K562 (cell line): Measurements from ENCODE around the gene XRCC5. TPM values are rescaled to one million over a fixed set of nuclear protein-coding genes. Genes with fewer than 3 reads are reported as not detected.
A peak's percentile ranks its signal among the peaks of the same experiment; 100 is the strongest.

Source experiments
- ATAC-seq: fragments of 200-7000 bp; cut with Tn5 transposase; 3 replicates; pipeline ENCODE4 v1.9.1; 2020; ENCODE audit warnings: moderate library complexity
- BruUV-seq: library from RNA; stranded (reverse); fragments of 400-500 nt; replicated peaks from 2 replicates; lab custom pipeline; 2021; lab: Mats Ljungman, UMichigan
- CTCF ChIA-PET: fragments of 300-600 bp; formaldehyde crosslinking; extraction: SDS; loops from one replicate; lab custom pipeline; 2021; ENCODE audit warnings: low intra/inter-chr PET ratio; lab: Yijun Ruan, JAX
- POLR2A ChIA-PET: fragments of 300-600, 350-650 bp; sonication (Branson Sonifier 250); formaldehyde crosslinking; extraction: SDS; loops from one replicate; lab custom pipeline; 2021; ENCODE audit warnings: antibody characterized with exemption, inconsistent platforms; lab: Yijun Ruan, JAX
- DNase-seq, 4 experiments: peaks; one replicate each; pipeline versions ENCODE4 v3.0.0 to v3.0.0-alpha.2; 2011 to 2018; ENCODE audit warnings: low spot score in 3 of 4, mixed read lengths in 3 of 4; ENCODE audit errors: extremely low read depth in 1 of 4
- FAIRE-seq: peaks from 2 replicates; lab custom pipeline; 2011; peaks lifted over from hg19 to GRCh38; lab: Jason Lieb, UNC
- H2AFZ ChIP-seq: 2 replicates; pipeline ENCODE4 v1.6.0; 2011; ENCODE audit warnings: low read depth, low read length, control low read depth, inconsistent platforms
- H3K27ac ChIP-seq: fragments of 200-600 bp; 3 replicates; pipeline ENCODE4 v1.8.0; 2011; ENCODE audit warnings: low read depth, mild to moderate bottlenecking, control low read depth, inconsistent platforms, low read length, moderate library complexity, mixed read lengths; ENCODE audit errors: extremely low read depth
- H3K27me3 ChIP-seq, 2 experiments: fragments of 300-600 bp in 1 of 2; 2 replicates in 1 of 2; 3 replicates in 1 of 2; pipeline versions ENCODE4 v1.6.0 to v1.8.0; 2011; ENCODE audit warnings: inconsistent platforms in 2 of 2, low read length in 2 of 2, mild to moderate bottlenecking in 1 of 2, mixed read lengths in 1 of 2, moderate library complexity in 1 of 2; ENCODE audit not compliant: control insufficient read depth in 2 of 2, insufficient read depth in 2 of 2
- H3K36me3 ChIP-seq: fragments of 300-600 bp; 3 replicates; pipeline ENCODE4 v1.8.0; 2011; ENCODE audit warnings: mild to moderate bottlenecking, low read length, inconsistent platforms; ENCODE audit not compliant: control insufficient read depth, insufficient read depth
- H3K4me1 ChIP-seq, 2 experiments: fragments of 200-600 bp in 1 of 2; replicated peaks in 1 of 2; 2 replicates in 1 of 2; 3 replicates in 1 of 2; pipeline versions ENCODE4 v1.5.1 to v1.8.0; 2011; ENCODE audit warnings: inconsistent platforms in 2 of 2, low read length in 2 of 2, mild to moderate bottlenecking in 1 of 2, mixed read lengths in 1 of 2, moderate library complexity in 1 of 2; ENCODE audit not compliant: control insufficient read depth in 2 of 2, insufficient read depth in 2 of 2
- H3K4me2 ChIP-seq: 2 replicates; pipeline ENCODE4 v1.6.1; 2011; ENCODE audit warnings: low read length, control low read depth, inconsistent platforms, mixed read lengths; ENCODE audit not compliant: insufficient read depth
- H3K4me3 ChIP-seq: fragments of 200-600 bp; sonication (generic), shearing (Covaris generic); 2 replicates; pipeline ENCODE4 v1.5.1; 2016; ENCODE audit warnings: control low read depth, inconsistent platforms
- H3K79me2 ChIP-seq: fragments of 200-600 bp; 3 replicates; pipeline ENCODE4 v1.8.0; 2011; ENCODE audit warnings: low read length, inconsistent platforms; ENCODE audit not compliant: control insufficient read depth, insufficient read depth
- H3K9ac ChIP-seq, 2 experiments: 2 replicates each; pipeline versions ENCODE4 v1.6.0 to v1.6.1; 2011; ENCODE audit warnings: low read depth in 2 of 2, low read length in 2 of 2, control low read depth in 1 of 2, inconsistent platforms in 1 of 2, mild to moderate bottlenecking in 1 of 2, mixed read lengths in 1 of 2; ENCODE audit not compliant: insufficient read depth in 1 of 2
- H3K9me1 ChIP-seq: one replicate; pipeline ENCODE4 v1.6.0; 2011; ENCODE audit warnings: inconsistent platforms, mild to moderate bottlenecking, low read length, moderate library complexity; ENCODE audit not compliant: control insufficient read depth, insufficient read depth
- H3K9me3 ChIP-seq: replicated peaks from 2 replicates; pipeline ENCODE4 v1.5.1; 2011; ENCODE audit warnings: low read depth, low read length, inconsistent platforms; ENCODE audit not compliant: control insufficient read depth, insufficient read depth
- H4K20me1 ChIP-seq: replicated peaks from 2 replicates; pipeline ENCODE4 v1.6.1; 2011; ENCODE audit warnings: low read length, inconsistent platforms, mixed read lengths; ENCODE audit not compliant: control insufficient read depth, insufficient read depth
- ARID1B ChIP-seq: fragments of 450-650 bp; IDR thresholded peaks from 2 replicates; pipeline ENCODE4 v1.6.1; 2016; ENCODE audit warnings: antibody characterized with exemption, mild to moderate bottlenecking, inconsistent platforms
- EP300 ChIP-seq: IDR thresholded peaks from 2 replicates; pipeline ENCODE4 v1.6.1; 2012; ENCODE audit warnings: low read length, improper control_type of control experiment
- FOSL1 ChIP-seq: fragments of 200-800 bp; sonication (Bioruptor generic); conservative IDR thresholded peaks from 2 replicates; pipeline ENCODE4 v1.6.1; 2016; ENCODE audit warnings: missing genetic modification characterization, missing compliant biosample characterization
- LARP7 ChIP-seq: fragments of 450-650 bp; IDR thresholded peaks from 2 replicates; pipeline ENCODE4 v1.6.1; 2016
- MEIS2 ChIP-seq: fragments of 450-650 bp; IDR thresholded peaks from 2 replicates; pipeline ENCODE4 v1.6.1; 2014; ENCODE audit warnings: mild to moderate bottlenecking; ENCODE audit not compliant: partially characterized antibody
- NFE2L1 ChIP-seq: fragments of 450-650 bp; IDR thresholded peaks from 2 replicates; pipeline ENCODE4 v1.6.1; 2016; ENCODE audit warnings: missing genetic modification characterization, low read depth, mild to moderate bottlenecking, missing compliant biosample characterization, moderate library complexity, borderline replicate concordance
- NR2C1 ChIP-seq, 2 experiments: fragments of 450-650 bp; IDR thresholded peaks; 2 replicates each; pipeline ENCODE4 v1.6.1; 2017; ENCODE audit warnings: mild to moderate bottlenecking in 2 of 2, antibody characterized with exemption in 1 of 2, inconsistent platforms in 1 of 2, missing compliant biosample characterization in 1 of 2, missing genetic modification characterization in 1 of 2
- RCOR1 ChIP-seq, 2 experiments: IDR thresholded peaks; 2 replicates each; pipeline ENCODE4 v1.6.1; 2012; ENCODE audit warnings: low read depth in 2 of 2, low read length in 2 of 2, borderline replicate concordance in 1 of 2, improper control_type of control experiment in 1 of 2
- TAL1 ChIP-seq: fragments of 450-650 bp; IDR thresholded peaks from 2 replicates; pipeline ENCODE4 v1.6.1; 2016; ENCODE audit warnings: mild to moderate bottlenecking
- ZKSCAN8 ChIP-seq: fragments of 200-800 bp; sonication (Bioruptor generic); IDR thresholded peaks from 2 replicates; pipeline ENCODE4 v1.6.1; 2016; ENCODE audit warnings: missing genetic modification characterization, missing compliant biosample characterization
- WGBS: fragments of 100-300 bp; shearing (Covaris generic); methylation state at CpG from one replicate; pipeline ENCODE4 v1.1.6; 2016; ENCODE audit warnings: low coverage, mixed read lengths; ENCODE audit not compliant: insufficient coverage; ENCODE audit errors: missing lambda C conversion rate; 5-methylcytosine and 5-hydroxymethylcytosine counted together
- in situ Hi-C: fragments of 300-500 bp; cut with MboI; formaldehyde crosslinking; loops from 4 replicates; pipeline ENCODE4 v1.15.0; 2018; ENCODE audit warnings: inconsistent platforms, mixed read lengths
- intact Hi-C: fragments of 100-400 bp; cut with micrococcal nuclease; formaldehyde crosslinking; loops from 2 replicates; pipeline ENCODE4 v1.14.2; 2022
- polyA plus RNA-seq, 8 experiments: library from polyadenylated mRNA; depleted of rRNA in 4 of 8; stranded (reverse) in 5 of 8; unstranded in 3 of 8; fragments of >200 nt; fragmentation: Nextera tagmentation in 2 of 8; fragmentation: Illumina TruSeq in 1 of 8; extraction: Ambion mirVana in 2 of 8; extraction: Trizol in 1 of 8; gene quantifications; 2 replicates each; pipeline versions ENCODE4 v1.2.1 to v1.2.3, GENCODE V29; 2011 to 2014; ENCODE audit warnings: inconsistent platforms in 1 of 8, missing spikeins in 1 of 8
- total RNA-seq, 7 experiments: library from RNA; depleted of rRNA in 6 of 7; stranded (reverse); fragments of >200 nt in 6 of 7; fragmentation: Illumina TruSeq in 2 of 7; extraction: Trizol in 2 of 7; gene quantifications; 2 replicates each; pipeline versions ENCODE4 v1.2.1 to v1.2.3, GENCODE V29; 2011 to 2021; ENCODE audit warnings: low replicate concordance in 1 of 7
- TF ChIP-seq, protein P1 (sequence below): fragments of 250-450 bp; sonication (Bioruptor Pico); IDR thresholded peaks from 2 replicates; pipeline ENCODE4 v1.8.0; 2022; ENCODE audit warnings: inconsistent platforms, mild to moderate bottlenecking, moderate library complexity, borderline replicate concordance
- TF ChIP-seq, protein P2 (sequence below), 2 experiments: IDR thresholded peaks in 1 of 2; conservative IDR thresholded peaks in 1 of 2; 2 replicates each; pipeline ENCODE4 v1.6.1; 2016; ENCODE audit warnings: low read depth in 2 of 2, mild to moderate bottlenecking in 1 of 2, missing compliant biosample characterization in 1 of 2, missing genetic modification characterization in 1 of 2, moderate library complexity in 1 of 2
- TF ChIP-seq, protein P3 (sequence below): fragments of 450-650 bp; IDR thresholded peaks from 2 replicates; pipeline ENCODE4 v1.6.1; 2016

XRCC5 gene
- total and polyA plus RNA-seq, 9 of the 15 experiments (the other 6 are each of a cell fraction or from before 2014, with no cell fraction given), result 168 to 551 (median 297) TPM

DNA sequence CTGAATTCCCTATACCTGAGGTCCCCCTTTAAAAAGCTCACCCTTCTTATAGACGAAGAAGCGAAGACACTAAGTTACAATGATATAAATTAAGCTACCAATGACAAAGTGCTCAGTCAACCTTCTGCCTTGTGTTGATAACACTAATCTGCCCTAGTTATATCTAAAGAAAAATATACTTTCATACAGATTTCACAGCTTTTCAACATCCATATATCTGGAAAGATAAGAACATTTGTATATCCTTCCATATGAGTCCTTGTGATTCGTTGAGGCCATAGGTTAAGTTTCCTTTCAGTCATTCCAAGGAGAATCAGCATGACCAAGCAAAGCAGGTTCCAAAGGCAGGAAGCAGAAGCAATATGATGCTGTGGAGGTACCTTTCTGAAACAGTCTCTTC lies 46.8 kb downstream of the XRCC5 start:
- intact Hi-C loops, result no loop called here
- ChIA-PET CTCF (no interaction called here), POLR2A (no interaction called here)
- Histone ChIP-seq H3K4me2 (no peak overlapping the region), H3K27ac (no peak overlapping the region; the same call in 2 of the 3 replicates), H3K79me2 (peaks cover 16% of the 10 kb centered on the region; the same call in 2 of the 3 replicates), H3K9me1 (no peaks in the 10 kb centered on the region), H3K4me1 (no peaks in the 10 kb centered on the region), H3K36me3 (peaks cover 90% of the 10 kb centered on the region), H3K9me3 (no peaks in the 10 kb centered on the region), H2AFZ (no peak overlapping the region), H3K27me3 (no peaks in the 10 kb centered on the region), H4K20me1 (no peaks in the 10 kb centered on the region), H3K9ac (no peak overlapping the region), H3K4me3 (no peak overlapping the region)
- 0 out of 4 replicates have a peak, but pooled peaks of 1 of the 2 experiments have one; percentile 12 for TF ChIP-seq RCOR1 (IDR thresholded peaks at IDR 0.05; ENCODE audit: borderline replicate concordance in 1 of 2, low read depth in 2 of 2, low read length in 2 of 2)
- TF ChIP-seq ZKSCAN8 (CRISPR knock-in tag), result no peak
- peak; percentile 43; the same call in 1 of the 2 replicates for TF ChIP-seq EP300
- TF ChIP-seq, protein P1, sequence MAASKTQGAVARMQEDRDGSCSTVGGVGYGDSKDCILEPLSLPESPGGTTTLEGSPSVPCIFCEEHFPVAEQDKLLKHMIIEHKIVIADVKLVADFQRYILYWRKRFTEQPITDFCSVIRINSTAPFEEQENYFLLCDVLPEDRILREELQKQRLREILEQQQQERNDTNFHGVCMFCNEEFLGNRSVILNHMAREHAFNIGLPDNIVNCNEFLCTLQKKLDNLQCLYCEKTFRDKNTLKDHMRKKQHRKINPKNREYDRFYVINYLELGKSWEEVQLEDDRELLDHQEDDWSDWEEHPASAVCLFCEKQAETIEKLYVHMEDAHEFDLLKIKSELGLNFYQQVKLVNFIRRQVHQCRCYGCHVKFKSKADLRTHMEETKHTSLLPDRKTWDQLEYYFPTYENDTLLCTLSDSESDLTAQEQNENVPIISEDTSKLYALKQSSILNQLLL (CRISPR knock-in tag), result no peak
- TF ChIP-seq FOSL1 (tag), result peak; percentile 65
- TF ChIP-seq, protein P2, sequence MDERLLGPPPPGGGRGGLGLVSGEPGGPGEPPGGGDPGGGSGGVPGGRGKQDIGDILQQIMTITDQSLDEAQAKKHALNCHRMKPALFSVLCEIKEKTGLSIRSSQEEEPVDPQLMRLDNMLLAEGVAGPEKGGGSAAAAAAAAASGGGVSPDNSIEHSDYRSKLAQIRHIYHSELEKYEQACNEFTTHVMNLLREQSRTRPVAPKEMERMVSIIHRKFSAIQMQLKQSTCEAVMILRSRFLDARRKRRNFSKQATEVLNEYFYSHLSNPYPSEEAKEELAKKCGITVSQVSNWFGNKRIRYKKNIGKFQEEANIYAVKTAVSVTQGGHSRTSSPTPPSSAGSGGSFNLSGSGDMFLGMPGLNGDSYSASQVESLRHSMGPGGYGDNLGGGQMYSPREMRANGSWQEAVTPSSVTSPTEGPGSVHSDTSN (CRISPR knock-in tag; IDR thresholded peaks at IDR 0.05; ENCODE audit: low read depth), result no peak
- TF ChIP-seq, protein P2 (tag; conservative IDR thresholded peaks at IDR 0.05; ENCODE audit: low read depth), result 0 out of 2 replicates have a peak, but pooled peaks have one; percentile 35
- TF ChIP-seq, protein P3, sequence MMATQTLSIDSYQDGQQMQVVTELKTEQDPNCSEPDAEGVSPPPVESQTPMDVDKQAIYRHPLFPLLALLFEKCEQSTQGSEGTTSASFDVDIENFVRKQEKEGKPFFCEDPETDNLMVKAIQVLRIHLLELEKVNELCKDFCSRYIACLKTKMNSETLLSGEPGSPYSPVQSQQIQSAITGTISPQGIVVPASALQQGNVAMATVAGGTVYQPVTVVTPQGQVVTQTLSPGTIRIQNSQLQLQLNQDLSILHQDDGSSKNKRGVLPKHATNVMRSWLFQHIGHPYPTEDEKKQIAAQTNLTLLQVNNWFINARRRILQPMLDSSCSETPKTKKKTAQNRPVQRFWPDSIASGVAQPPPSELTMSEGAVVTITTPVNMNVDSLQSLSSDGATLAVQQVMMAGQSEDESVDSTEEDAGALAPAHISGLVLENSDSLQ, result 0 out of 2 replicates have a peak, but pooled peaks have one; percentile 14
- no peak for TF ChIP-seq NFE2L1 (tag)
- TF ChIP-seq TAL1, result peak; percentile 59
- peak; percentile 44 for TF ChIP-seq ARID1B
- TF ChIP-seq NR2C1 (IDR thresholded peaks at IDR 0.05), result no peak
- 0 out of 2 replicates have a peak, but pooled peaks have one; percentile 38 for TF ChIP-seq NR2C1 (tag; IDR thresholded peaks at IDR 0.05)
- no peak for TF ChIP-seq LARP7
- TF ChIP-seq MEIS2, result peak; percentile 49
- WGBS, result 60% methylated on average over 3 of the region's 3 CpGs
- no TSS peak for BruUV-seq
- ATAC-seq, result no peak
- FAIRE-seq, result no peak
- no peak for DNase-seq
- in situ Hi-C loops, result no loop called here
